GM12878 (cell line): ENCODE results near the gene ZACN.

ENCODE experiments used
- CHD1 ChIP-seq: IDR thresholded peaks from 2 replicates; pipeline ENCODE4 v1.6.1; 2012; ENCODE audit warnings: low read depth, low read length, improper control_type of control experiment
- EP300 ChIP-seq, 2 experiments: fragments of 150-350 bp in 1 of 2; IDR thresholded peaks; 2 replicates each; pipeline ENCODE4 v1.6.1; 2011 to 2012; ENCODE audit warnings: low read depth in 2 of 2, low read length in 2 of 2, borderline replicate concordance in 1 of 2, improper control_type of control experiment in 1 of 2, inconsistent platforms in 1 of 2; ENCODE audit not compliant: control insufficient read depth in 1 of 2
- ESRRA ChIP-seq: IDR thresholded peaks from 2 replicates; pipeline ENCODE4 v1.6.1; 2012; ENCODE audit warnings: mild to moderate bottlenecking, low read length, improper control_type of control experiment
- EZH2 ChIP-seq: IDR thresholded peaks from 2 replicates; pipeline ENCODE4 v1.6.1; 2012; ENCODE audit warnings: low read depth, mild to moderate bottlenecking, control low read depth, inconsistent platforms, low read length, borderline replicate concordance; ENCODE audit not compliant: control insufficient read depth
- IRF4 ChIP-seq: IDR thresholded peaks from 2 replicates; pipeline ENCODE4 v1.6.1; 2011; ENCODE audit warnings: low read depth, low read length
- POLR2AphosphoS5 ChIP-seq: IDR thresholded peaks from 2 replicates; pipeline ENCODE4 v1.6.1; 2011; ENCODE audit warnings: mild to moderate bottlenecking, low read length, inconsistent platforms
- SIX5 ChIP-seq: IDR thresholded peaks from 2 replicates; pipeline ENCODE4 v1.6.1; 2011; ENCODE audit warnings: mild to moderate bottlenecking, low read depth, low read length, moderate library complexity; ENCODE audit not compliant: severe bottlenecking
- TCF12 ChIP-seq: IDR thresholded peaks from 2 replicates; pipeline ENCODE4 v1.6.1; 2011; ENCODE audit warnings: low read depth, mild to moderate bottlenecking, low read length
- YBX1 ChIP-seq: fragments of 450-650 bp; IDR thresholded peaks from 2 replicates; pipeline ENCODE4 v1.6.1; 2016; ENCODE audit warnings: antibody characterized with exemption
- YY1 ChIP-seq: IDR thresholded peaks from 2 replicates; pipeline ENCODE4 v1.6.1; 2011; ENCODE audit warnings: low read depth, mild to moderate bottlenecking, low read length
- TF ChIP-seq, protein P1 (sequence below): fragments of 450-650 bp; IDR thresholded peaks from 2 replicates; pipeline ENCODE4 v1.6.1; 2017; ENCODE audit warnings: mild to moderate bottlenecking, low read depth, inconsistent platforms; ENCODE audit not compliant: poor library complexity, severe bottlenecking
- TF ChIP-seq, protein P2 (sequence below), 3 experiments: IDR thresholded peaks in 2 of 3; conservative IDR thresholded peaks in 1 of 3; 2 replicates each; pipeline ENCODE4 v1.5.1; 2011; ENCODE audit warnings: low read depth in 3 of 3, low read length in 3 of 3, mild to moderate bottlenecking in 3 of 3, control low read depth in 2 of 3, moderate library complexity in 2 of 3, inconsistent platforms in 1 of 3, mixed read lengths in 1 of 3; ENCODE audit not compliant: control insufficient read depth in 2 of 3, insufficient read depth in 1 of 3; ENCODE audit errors: extremely low read depth in 1 of 3

DNA sequence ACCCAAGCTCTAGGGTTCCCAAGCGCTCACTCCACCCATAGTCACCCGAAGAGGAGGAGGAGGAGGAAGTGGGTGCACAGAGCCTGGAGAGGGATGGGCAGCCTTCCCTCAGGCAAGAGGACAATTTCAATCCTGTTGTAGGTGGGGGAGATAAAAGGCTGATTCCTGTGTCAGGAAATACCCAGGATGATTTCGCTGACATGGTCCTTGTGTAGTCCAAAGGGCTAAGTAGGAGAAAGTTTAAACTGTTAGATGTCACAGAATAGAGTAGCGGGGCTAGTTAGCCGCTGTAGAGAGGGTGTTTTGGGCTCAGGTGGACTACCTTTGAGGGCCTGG lies 25.9 kb downstream of the ZACN start:
- no peak for TF ChIP-seq SIX5
- TF ChIP-seq, protein P1, sequence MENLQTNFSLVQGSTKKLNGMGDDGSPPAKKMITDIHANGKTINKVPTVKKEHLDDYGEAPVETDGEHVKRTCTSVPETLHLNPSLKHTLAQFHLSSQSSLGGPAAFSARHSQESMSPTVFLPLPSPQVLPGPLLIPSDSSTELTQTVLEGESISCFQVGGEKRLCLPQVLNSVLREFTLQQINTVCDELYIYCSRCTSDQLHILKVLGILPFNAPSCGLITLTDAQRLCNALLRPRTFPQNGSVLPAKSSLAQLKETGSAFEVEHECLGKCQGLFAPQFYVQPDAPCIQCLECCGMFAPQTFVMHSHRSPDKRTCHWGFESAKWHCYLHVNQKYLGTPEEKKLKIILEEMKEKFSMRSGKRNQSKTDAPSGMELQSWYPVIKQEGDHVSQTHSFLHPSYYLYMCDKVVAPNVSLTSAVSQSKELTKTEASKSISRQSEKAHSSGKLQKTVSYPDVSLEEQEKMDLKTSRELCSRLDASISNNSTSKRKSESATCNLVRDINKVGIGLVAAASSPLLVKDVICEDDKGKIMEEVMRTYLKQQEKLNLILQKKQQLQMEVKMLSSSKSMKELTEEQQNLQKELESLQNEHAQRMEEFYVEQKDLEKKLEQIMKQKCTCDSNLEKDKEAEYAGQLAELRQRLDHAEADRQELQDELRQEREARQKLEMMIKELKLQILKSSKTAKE = no peak
- no peak for TF ChIP-seq IRF4
- TF ChIP-seq, protein P2, sequence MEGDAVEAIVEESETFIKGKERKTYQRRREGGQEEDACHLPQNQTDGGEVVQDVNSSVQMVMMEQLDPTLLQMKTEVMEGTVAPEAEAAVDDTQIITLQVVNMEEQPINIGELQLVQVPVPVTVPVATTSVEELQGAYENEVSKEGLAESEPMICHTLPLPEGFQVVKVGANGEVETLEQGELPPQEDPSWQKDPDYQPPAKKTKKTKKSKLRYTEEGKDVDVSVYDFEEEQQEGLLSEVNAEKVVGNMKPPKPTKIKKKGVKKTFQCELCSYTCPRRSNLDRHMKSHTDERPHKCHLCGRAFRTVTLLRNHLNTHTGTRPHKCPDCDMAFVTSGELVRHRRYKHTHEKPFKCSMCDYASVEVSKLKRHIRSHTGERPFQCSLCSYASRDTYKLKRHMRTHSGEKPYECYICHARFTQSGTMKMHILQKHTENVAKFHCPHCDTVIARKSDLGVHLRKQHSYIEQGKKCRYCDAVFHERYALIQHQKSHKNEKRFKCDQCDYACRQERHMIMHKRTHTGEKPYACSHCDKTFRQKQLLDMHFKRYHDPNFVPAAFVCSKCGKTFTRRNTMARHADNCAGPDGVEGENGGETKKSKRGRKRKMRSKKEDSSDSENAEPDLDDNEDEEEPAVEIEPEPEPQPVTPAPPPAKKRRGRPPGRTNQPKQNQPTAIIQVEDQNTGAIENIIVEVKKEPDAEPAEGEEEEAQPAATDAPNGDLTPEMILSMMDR (IDR thresholded peaks at IDR 0.05 in 2 of 3, conservative IDR thresholded peaks at IDR 0.05 in 1 of 3; ENCODE audit: control insufficient read depth in 2 of 3, extremely low read depth in 1 of 3, insufficient read depth in 1 of 3, low read depth in 3 of 3, low read length in 3 of 3) = no peak
- TF ChIP-seq EZH2 = no peak
- TF ChIP-seq CHD1 = no peak
- no peak for TF ChIP-seq YBX1
- no peak for TF ChIP-seq YY1
- TF ChIP-seq ESRRA = no peak
- no peak for TF ChIP-seq POLR2AphosphoS5
- TF ChIP-seq TCF12 = no peak
- no peak for TF ChIP-seq EP300 (IDR thresholded peaks at IDR 0.05; ENCODE audit: borderline replicate concordance in 1 of 2, control insufficient read depth in 1 of 2, low read depth in 2 of 2, low read length in 2 of 2)
